K562 (cell line): Measurements from ENCODE around the gene NFATC2. TPM values are rescaled to one million over a fixed set of nuclear protein-coding genes. Genes with fewer than 3 reads are reported as not detected.

ENCODE experiments used
- ATAC-seq: fragments of 200-7000 bp; cut with Tn5 transposase; 3 replicates; pipeline ENCODE4 v1.9.1; 2020; ENCODE audit warnings: moderate library complexity
- BruUV-seq: library from RNA; stranded (reverse); fragments of 400-500 nt; replicated peaks from 2 replicates; lab custom pipeline; 2021; lab: Mats Ljungman, UMichigan
- CTCF ChIA-PET: fragments of 300-600 bp; formaldehyde crosslinking; extraction: SDS; loops from one replicate; lab custom pipeline; 2021; ENCODE audit warnings: low intra/inter-chr PET ratio; lab: Yijun Ruan, JAX
- POLR2A ChIA-PET: fragments of 300-600, 350-650 bp; sonication (Branson Sonifier 250); formaldehyde crosslinking; extraction: SDS; loops from one replicate; lab custom pipeline; 2021; ENCODE audit warnings: antibody characterized with exemption, inconsistent platforms; lab: Yijun Ruan, JAX
- DNase-seq, 4 experiments: peaks; one replicate each; pipeline versions ENCODE4 v3.0.0 to v3.0.0-alpha.2; 2011 to 2018; ENCODE audit warnings: low spot score in 3 of 4, mixed read lengths in 3 of 4; ENCODE audit errors: extremely low read depth in 1 of 4
- FAIRE-seq: peaks from 2 replicates; lab custom pipeline; 2011; peaks lifted over from hg19 to GRCh38; lab: Jason Lieb, UNC
- H2AFZ ChIP-seq: 2 replicates; pipeline ENCODE4 v1.6.0; 2011; ENCODE audit warnings: low read depth, low read length, control low read depth, inconsistent platforms
- H3K27ac ChIP-seq: fragments of 200-600 bp; 3 replicates; pipeline ENCODE4 v1.8.0; 2011; ENCODE audit warnings: low read depth, mild to moderate bottlenecking, control low read depth, inconsistent platforms, low read length, moderate library complexity, mixed read lengths; ENCODE audit errors: extremely low read depth
- H3K27me3 ChIP-seq, 2 experiments: fragments of 300-600 bp in 1 of 2; 2 replicates in 1 of 2; 3 replicates in 1 of 2; pipeline versions ENCODE4 v1.6.0 to v1.8.0; 2011; ENCODE audit warnings: inconsistent platforms in 2 of 2, low read length in 2 of 2, mild to moderate bottlenecking in 1 of 2, mixed read lengths in 1 of 2, moderate library complexity in 1 of 2; ENCODE audit not compliant: control insufficient read depth in 2 of 2, insufficient read depth in 2 of 2
- H3K36me3 ChIP-seq: fragments of 300-600 bp; 3 replicates; pipeline ENCODE4 v1.8.0; 2011; ENCODE audit warnings: mild to moderate bottlenecking, low read length, inconsistent platforms; ENCODE audit not compliant: control insufficient read depth, insufficient read depth
- H3K4me1 ChIP-seq, 2 experiments: fragments of 200-600 bp in 1 of 2; replicated peaks in 1 of 2; 2 replicates in 1 of 2; 3 replicates in 1 of 2; pipeline versions ENCODE4 v1.5.1 to v1.8.0; 2011; ENCODE audit warnings: inconsistent platforms in 2 of 2, low read length in 2 of 2, mild to moderate bottlenecking in 1 of 2, mixed read lengths in 1 of 2, moderate library complexity in 1 of 2; ENCODE audit not compliant: control insufficient read depth in 2 of 2, insufficient read depth in 2 of 2
- H3K4me2 ChIP-seq: 2 replicates; pipeline ENCODE4 v1.6.1; 2011; ENCODE audit warnings: low read length, control low read depth, inconsistent platforms, mixed read lengths; ENCODE audit not compliant: insufficient read depth
- H3K4me3 ChIP-seq: fragments of 200-600 bp; sonication (generic), shearing (Covaris generic); 2 replicates; pipeline ENCODE4 v1.5.1; 2016; ENCODE audit warnings: control low read depth, inconsistent platforms
- H3K79me2 ChIP-seq: fragments of 200-600 bp; 3 replicates; pipeline ENCODE4 v1.8.0; 2011; ENCODE audit warnings: low read length, inconsistent platforms; ENCODE audit not compliant: control insufficient read depth, insufficient read depth
- H3K9ac ChIP-seq, 2 experiments: 2 replicates each; pipeline versions ENCODE4 v1.6.0 to v1.6.1; 2011; ENCODE audit warnings: low read depth in 2 of 2, low read length in 2 of 2, control low read depth in 1 of 2, inconsistent platforms in 1 of 2, mild to moderate bottlenecking in 1 of 2, mixed read lengths in 1 of 2; ENCODE audit not compliant: insufficient read depth in 1 of 2
- H3K9me1 ChIP-seq: one replicate; pipeline ENCODE4 v1.6.0; 2011; ENCODE audit warnings: inconsistent platforms, mild to moderate bottlenecking, low read length, moderate library complexity; ENCODE audit not compliant: control insufficient read depth, insufficient read depth
- H3K9me3 ChIP-seq: replicated peaks from 2 replicates; pipeline ENCODE4 v1.5.1; 2011; ENCODE audit warnings: low read depth, low read length, inconsistent platforms; ENCODE audit not compliant: control insufficient read depth, insufficient read depth
- H4K20me1 ChIP-seq: replicated peaks from 2 replicates; pipeline ENCODE4 v1.6.1; 2011; ENCODE audit warnings: low read length, inconsistent platforms, mixed read lengths; ENCODE audit not compliant: control insufficient read depth, insufficient read depth
- BCOR ChIP-seq: fragments of 450-650 bp; IDR thresholded peaks from 2 replicates; pipeline ENCODE4 v1.6.1; 2016
- HBP1 ChIP-seq: fragments of 450-650 bp; formaldehyde crosslinking; IDR thresholded peaks from 2 replicates; pipeline ENCODE4 v1.4.0; 2022; ENCODE audit warnings: missing genetic modification characterization
- KDM2B ChIP-seq: fragments of 250-450 bp; sonication (Bioruptor Pico); IDR thresholded peaks from 2 replicates; pipeline ENCODE4 v1.8.0; 2021; ENCODE audit warnings: mild to moderate bottlenecking, moderate library complexity
- RBM25 ChIP-seq: fragments of 200-400 bp; formaldehyde crosslinking; IDR thresholded peaks from 2 replicates; pipeline ENCODE4 v1.6.1; 2018; ENCODE audit warnings: low read length, low read depth, moderate library complexity; ENCODE audit not compliant: severe bottlenecking
- ZNF584 ChIP-seq: fragments of 200-800 bp; sonication (Bioruptor generic); IDR thresholded peaks from 2 replicates; pipeline ENCODE4 v1.6.1; 2016; ENCODE audit warnings: low read depth, mild to moderate bottlenecking, missing genetic modification characterization, missing compliant biosample characterization
- WGBS: fragments of 100-300 bp; shearing (Covaris generic); methylation state at CpG from one replicate; pipeline ENCODE4 v1.1.6; 2016; ENCODE audit warnings: low coverage, mixed read lengths; ENCODE audit not compliant: insufficient coverage; ENCODE audit errors: missing lambda C conversion rate; 5-methylcytosine and 5-hydroxymethylcytosine counted together
- in situ Hi-C: fragments of 300-500 bp; cut with MboI; formaldehyde crosslinking; loops from 4 replicates; pipeline ENCODE4 v1.15.0; 2018; ENCODE audit warnings: inconsistent platforms, mixed read lengths
- intact Hi-C: fragments of 100-400 bp; cut with micrococcal nuclease; formaldehyde crosslinking; loops from 2 replicates; pipeline ENCODE4 v1.14.2; 2022
- polyA plus RNA-seq, 8 experiments: library from polyadenylated mRNA; depleted of rRNA in 4 of 8; stranded (reverse) in 5 of 8; unstranded in 3 of 8; fragments of >200 nt; fragmentation: Nextera tagmentation in 2 of 8; fragmentation: Illumina TruSeq in 1 of 8; extraction: Ambion mirVana in 2 of 8; extraction: Trizol in 1 of 8; gene quantifications; 2 replicates each; pipeline versions ENCODE4 v1.2.1 to v1.2.3, GENCODE V29; 2011 to 2014; ENCODE audit warnings: inconsistent platforms in 1 of 8, missing spikeins in 1 of 8
- total RNA-seq, 7 experiments: library from RNA; depleted of rRNA in 6 of 7; stranded (reverse); fragments of >200 nt in 6 of 7; fragmentation: Illumina TruSeq in 2 of 7; extraction: Trizol in 2 of 7; gene quantifications; 2 replicates each; pipeline versions ENCODE4 v1.2.1 to v1.2.3, GENCODE V29; 2011 to 2021; ENCODE audit warnings: low replicate concordance in 1 of 7

NFATC2 gene
- total and polyA plus RNA-seq, 9 of the 15 experiments (the other 6 are each of a cell fraction or from before 2014, with no cell fraction given): 1.9 to 11.2 (median 3.0) TPM

- BruUV-seq: no TSS peak
- Histone ChIP-seq H3K27me3 (peaks cover 5 to 15% of the 10 kb centered on the region in 2 experiments; a peak in 4 of 5 replicates), H3K36me3 (no peaks in the 10 kb centered on the region), H3K4me2 (no peak overlapping the region), H3K27ac (no peak overlapping the region), H3K4me3 (no peak overlapping the region), H3K9me3 (no peaks in the 10 kb centered on the region), H3K9ac (no peak overlapping the region), H3K79me2 (no peaks in the 10 kb centered on the region), H3K4me1 (peaks cover 3 to 11% of the 10 kb centered on the region in 2 experiments; a peak in 3 of 5 replicates), H3K9me1 (peaks cover 6% of the 10 kb centered on the region), H4K20me1 (no peaks in the 10 kb centered on the region), H2AFZ (no peak overlapping the region)
- DNase-seq (no peak), FAIRE-seq (no peak), ATAC-seq (no peak)
- TF ChIP-seq RBM25: peak; percentile 81
- no peak for TF ChIP-seq HBP1 (CRISPR knock-in tag)
- TF ChIP-seq KDM2B: no peak
- TF ChIP-seq ZNF584 (CRISPR knock-in tag): no peak
- peak; percentile 46; the same call in 1 of the 2 replicates for TF ChIP-seq BCOR
- POLR2A ChIA-PET: no interaction called here
- intact Hi-C loops (no loop called here), in situ Hi-C loops (no loop called here)
- CTCF ChIA-PET: no interaction called here
- WGBS: 6% methylated on average over 3 of the region's 3 CpGs
Observed at GRCh38 chr20:51358032-51358724, 184.3 kb downstream of the NFATC2 start.
